Panc1 (cell line): ENCODE results near the gene RPGR. TPM values are rescaled to one million over a fixed set of nuclear protein-coding genes. Genes with fewer than 3 reads are reported as not detected.

Experiments used
- ATAC-seq: fragments of 200-7000 bp; cut with Tn5 transposase; 2 replicates; pipeline ENCODE4 v1.9.1; 2020; ENCODE audit warnings: mild to moderate bottlenecking, moderate library complexity
- BruUV-seq: library from RNA; stranded (reverse); fragments of 400-500 nt; replicated peaks from 2 replicates; lab custom pipeline; 2021; lab: Mats Ljungman, UMichigan
- CTCF ChIA-PET: fragments of 300-600 bp; sonication (Branson Sonifier 250); formaldehyde crosslinking; loops from one replicate; lab custom pipeline; 2022; ENCODE audit warnings: antibody characterized with exemption; lab: Charles Lee
- POLR2A ChIA-PET: fragments of 300-600 bp; sonication (Branson Sonifier 250); formaldehyde crosslinking; loops from one replicate; lab custom pipeline; 2022; ENCODE audit warnings: antibody characterized with exemption; lab: Charles Lee
- DNase-seq: peaks from one replicate; pipeline ENCODE4 v3.0.0-alpha.2; 2010; ENCODE audit warnings: low read depth, low spot score
- H3K27ac ChIP-seq: 2 replicates; pipeline ENCODE4 v1.5.1; 2011; ENCODE audit warnings: mild to moderate bottlenecking, low read length, inconsistent platforms
- H3K27me3 ChIP-seq: fragments of 200-500 bp; sonication (Bioruptor generic); 2 replicates; pipeline ENCODE4 v1.6.0; 2014; ENCODE audit warnings: low read length, inconsistent platforms; ENCODE audit not compliant: control insufficient read depth, insufficient read depth
- H3K36me3 ChIP-seq: fragments of 200-500 bp; sonication (Bioruptor generic); 2 replicates; pipeline ENCODE4 v1.5.1; 2014; ENCODE audit warnings: inconsistent platforms, mild to moderate bottlenecking, low read length, moderate library complexity; ENCODE audit not compliant: control insufficient read depth, insufficient read depth
- H3K4me1 ChIP-seq: 2 replicates; pipeline ENCODE4 v1.5.1; 2011; ENCODE audit warnings: inconsistent platforms, mild to moderate bottlenecking, low read length, moderate library complexity; ENCODE audit not compliant: control insufficient read depth, insufficient read depth
- H3K4me3 ChIP-seq, 2 experiments: 2 replicates each; pipeline ENCODE4 v1.5.1; 2011 to 2012; ENCODE audit warnings: low read depth in 2 of 2, low read length in 2 of 2, mild to moderate bottlenecking in 2 of 2, inconsistent platforms in 1 of 2, moderate library complexity in 1 of 2
- H3K9me3 ChIP-seq: fragments of 200-500 bp; sonication (Bioruptor generic); 2 replicates; pipeline ENCODE4 v1.5.1; 2014; ENCODE audit warnings: low read depth, mild to moderate bottlenecking, inconsistent platforms, low read length, moderate library complexity; ENCODE audit not compliant: control insufficient read depth, insufficient read depth
- POLR2AphosphoS5 ChIP-seq: IDR thresholded peaks from 2 replicates; pipeline ENCODE4 v1.6.1; 2012; ENCODE audit warnings: mild to moderate bottlenecking, low read depth, low read length, moderate library complexity
- SIN3A ChIP-seq: IDR thresholded peaks from 2 replicates; pipeline ENCODE4 v1.6.1; 2012; ENCODE audit warnings: low read depth, mild to moderate bottlenecking, low read length, moderate library complexity, borderline replicate concordance; ENCODE audit not compliant: insufficient read depth
- TCF7L2 ChIP-seq: IDR thresholded peaks from 2 replicates; pipeline ENCODE4 v1.6.1; 2011; ENCODE audit warnings: mild to moderate bottlenecking, low read depth, low read length, inconsistent platforms
- in situ Hi-C: cut with HindIII; loops from 2 replicates; pipeline ENCODE4 v1.10.0; 2016; ENCODE audit warnings: low sequenced_read_pairs, low pct_unique_long_range_greater_than_20kb
- intact Hi-C: fragments of 100-400 bp; cut with micrococcal nuclease; formaldehyde crosslinking; loops from one replicate; pipeline ENCODE4 v1.10.0; 2022; ENCODE audit not compliant: unreplicated experiment
- total RNA-seq: library from RNA; stranded (reverse); gene quantifications from one replicate; pipeline ENCODE4 v1.2.1, GENCODE V29; 2021; ENCODE audit not compliant: unreplicated experiment
- TF ChIP-seq, protein P1 (sequence below): fragments of 450-650 bp; IDR thresholded peaks from 2 replicates; pipeline ENCODE4 v1.5.1; 2017; ENCODE audit warnings: mild to moderate bottlenecking
- TF ChIP-seq, protein P2 (sequence below), 2 experiments: IDR thresholded peaks; 2 replicates each; pipeline ENCODE4 v1.6.1; 2011 to 2012; ENCODE audit warnings: low read depth in 2 of 2, control low read depth in 1 of 2, low read length in 1 of 2, mild to moderate bottlenecking in 1 of 2, moderate library complexity in 1 of 2; ENCODE audit not compliant: insufficient read depth in 1 of 2

The RPGR gene
- total RNA-seq, 1 experiment from 2014 or later, result 4.0 TPM

DNA sequence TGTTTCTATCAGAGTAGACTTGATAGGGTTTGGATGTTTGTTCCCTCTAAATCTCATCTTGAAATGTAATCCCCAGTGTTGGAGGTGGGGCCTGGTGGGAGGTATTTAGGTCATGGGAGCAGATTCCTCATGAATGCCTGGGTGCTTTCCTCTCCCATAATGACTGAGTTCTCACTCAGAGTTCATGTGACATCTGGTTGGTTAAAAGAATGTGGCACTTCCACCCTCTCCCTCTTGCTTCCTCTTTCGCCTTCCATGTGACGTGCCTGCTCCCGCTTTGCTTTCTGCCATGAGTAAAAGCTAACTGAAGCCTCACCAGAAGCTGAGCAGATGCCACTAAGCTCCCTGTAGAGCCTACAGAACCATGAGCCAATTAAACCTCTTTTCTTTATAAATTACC lies 59.3 kb downstream of the RPGR start:
- ATAC-seq (no peak), DNase-seq (no peak)
- no peak overlapping the region for H3K27ac ChIP-seq
- no TSS peak for BruUV-seq
- intact Hi-C loops (no loop called here), in situ Hi-C loops (no loop called here)
- no peaks in the 10 kb centered on the region for H3K36me3 ChIP-seq
- CTCF ChIA-PET, result no interaction called here
- POLR2A ChIA-PET, result no interaction called here
- H3K4me1 ChIP-seq, result no peaks in the 10 kb centered on the region
- TF ChIP-seq SIN3A (no peak), POLR2AphosphoS5 (no peak), TCF7L2 (no peak)
- TF ChIP-seq, protein P1, sequence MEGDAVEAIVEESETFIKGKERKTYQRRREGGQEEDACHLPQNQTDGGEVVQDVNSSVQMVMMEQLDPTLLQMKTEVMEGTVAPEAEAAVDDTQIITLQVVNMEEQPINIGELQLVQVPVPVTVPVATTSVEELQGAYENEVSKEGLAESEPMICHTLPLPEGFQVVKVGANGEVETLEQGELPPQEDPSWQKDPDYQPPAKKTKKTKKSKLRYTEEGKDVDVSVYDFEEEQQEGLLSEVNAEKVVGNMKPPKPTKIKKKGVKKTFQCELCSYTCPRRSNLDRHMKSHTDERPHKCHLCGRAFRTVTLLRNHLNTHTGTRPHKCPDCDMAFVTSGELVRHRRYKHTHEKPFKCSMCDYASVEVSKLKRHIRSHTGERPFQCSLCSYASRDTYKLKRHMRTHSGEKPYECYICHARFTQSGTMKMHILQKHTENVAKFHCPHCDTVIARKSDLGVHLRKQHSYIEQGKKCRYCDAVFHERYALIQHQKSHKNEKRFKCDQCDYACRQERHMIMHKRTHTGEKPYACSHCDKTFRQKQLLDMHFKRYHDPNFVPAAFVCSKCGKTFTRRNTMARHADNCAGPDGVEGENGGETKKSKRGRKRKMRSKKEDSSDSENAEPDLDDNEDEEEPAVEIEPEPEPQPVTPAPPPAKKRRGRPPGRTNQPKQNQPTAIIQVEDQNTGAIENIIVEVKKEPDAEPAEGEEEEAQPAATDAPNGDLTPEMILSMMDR, result no peak
- TF ChIP-seq, protein P2, sequence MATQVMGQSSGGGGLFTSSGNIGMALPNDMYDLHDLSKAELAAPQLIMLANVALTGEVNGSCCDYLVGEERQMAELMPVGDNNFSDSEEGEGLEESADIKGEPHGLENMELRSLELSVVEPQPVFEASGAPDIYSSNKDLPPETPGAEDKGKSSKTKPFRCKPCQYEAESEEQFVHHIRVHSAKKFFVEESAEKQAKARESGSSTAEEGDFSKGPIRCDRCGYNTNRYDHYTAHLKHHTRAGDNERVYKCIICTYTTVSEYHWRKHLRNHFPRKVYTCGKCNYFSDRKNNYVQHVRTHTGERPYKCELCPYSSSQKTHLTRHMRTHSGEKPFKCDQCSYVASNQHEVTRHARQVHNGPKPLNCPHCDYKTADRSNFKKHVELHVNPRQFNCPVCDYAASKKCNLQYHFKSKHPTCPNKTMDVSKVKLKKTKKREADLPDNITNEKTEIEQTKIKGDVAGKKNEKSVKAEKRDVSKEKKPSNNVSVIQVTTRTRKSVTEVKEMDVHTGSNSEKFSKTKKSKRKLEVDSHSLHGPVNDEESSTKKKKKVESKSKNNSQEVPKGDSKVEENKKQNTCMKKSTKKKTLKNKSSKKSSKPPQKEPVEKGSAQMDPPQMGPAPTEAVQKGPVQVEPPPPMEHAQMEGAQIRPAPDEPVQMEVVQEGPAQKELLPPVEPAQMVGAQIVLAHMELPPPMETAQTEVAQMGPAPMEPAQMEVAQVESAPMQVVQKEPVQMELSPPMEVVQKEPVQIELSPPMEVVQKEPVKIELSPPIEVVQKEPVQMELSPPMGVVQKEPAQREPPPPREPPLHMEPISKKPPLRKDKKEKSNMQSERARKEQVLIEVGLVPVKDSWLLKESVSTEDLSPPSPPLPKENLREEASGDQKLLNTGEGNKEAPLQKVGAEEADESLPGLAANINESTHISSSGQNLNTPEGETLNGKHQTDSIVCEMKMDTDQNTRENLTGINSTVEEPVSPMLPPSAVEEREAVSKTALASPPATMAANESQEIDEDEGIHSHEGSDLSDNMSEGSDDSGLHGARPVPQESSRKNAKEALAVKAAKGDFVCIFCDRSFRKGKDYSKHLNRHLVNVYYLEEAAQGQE (IDR thresholded peaks at IDR 0.05; ENCODE audit: insufficient read depth in 1 of 2, low read depth in 2 of 2, low read length in 1 of 2), result no peak
- H3K4me3 ChIP-seq, result no peak overlapping the region
- no peaks in the 10 kb centered on the region for H3K9me3 ChIP-seq
- no peaks in the 10 kb centered on the region for H3K27me3 ChIP-seq

DNA sequence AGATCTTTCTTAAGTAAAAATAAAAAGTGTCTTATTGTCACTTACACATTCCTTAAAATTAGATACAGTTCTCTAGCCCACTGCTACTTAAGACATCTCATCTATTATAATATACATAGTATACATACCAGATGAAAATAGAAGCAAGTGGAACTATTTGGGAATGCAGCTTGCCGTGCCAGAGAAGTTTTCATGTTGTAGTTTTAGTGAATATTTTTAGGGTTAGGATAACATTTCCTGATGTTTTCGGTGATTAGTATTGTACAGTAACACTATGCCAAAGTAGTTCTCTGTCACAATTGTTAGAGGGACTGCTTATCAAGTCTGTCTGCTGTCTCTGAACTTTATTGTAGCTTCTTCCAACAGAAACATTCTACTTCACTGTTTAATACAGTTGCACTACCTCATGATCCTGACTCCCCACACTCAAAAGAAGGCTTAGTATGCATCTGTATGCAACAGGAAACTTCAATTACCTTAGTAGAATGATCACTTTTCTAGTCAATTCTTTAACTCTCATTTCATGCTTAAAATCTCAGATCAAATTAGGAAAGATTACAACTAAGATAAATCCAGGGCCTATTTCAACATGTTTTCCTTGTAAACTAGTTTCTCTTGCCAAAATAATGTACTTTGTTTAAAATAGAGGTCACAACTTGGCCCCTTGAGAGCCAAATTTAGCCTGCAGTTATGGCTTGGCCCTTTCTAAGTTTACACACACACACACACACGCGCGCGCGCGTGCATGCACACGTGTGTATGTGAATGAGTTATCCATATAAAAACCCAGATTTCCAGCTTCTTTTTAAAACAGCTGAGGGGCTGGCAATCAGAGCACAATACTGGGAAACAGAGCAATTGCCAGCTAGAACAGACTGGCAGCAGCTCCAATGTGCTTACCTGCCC lies 64.3 kb downstream of the RPGR start:
- Histone ChIP-seq H3K9me3 (no peaks in the 10 kb centered on the region), H3K27me3 (no peaks in the 10 kb centered on the region), H3K4me1 (no peaks in the 10 kb centered on the region), H3K4me3 (no peak overlapping the region), H3K27ac (no peak overlapping the region), H3K36me3 (no peaks in the 10 kb centered on the region)
- ChIA-PET POLR2A (no interaction called here), CTCF (no interaction called here)
- DNase-seq, result no peak
- intact Hi-C loops, result no loop called here
- in situ Hi-C loops, result no loop called here
- no peak for ATAC-seq
- no TSS peak for BruUV-seq
- TF ChIP-seq POLR2AphosphoS5 (no peak), TCF7L2 (no peak), SIN3A (no peak)
- TF ChIP-seq, protein P1, result no peak
- TF ChIP-seq, protein P2 (IDR thresholded peaks at IDR 0.05; ENCODE audit: insufficient read depth in 1 of 2, low read depth in 2 of 2, low read length in 1 of 2), result no peak
